ENCODE data around the gene ZNF804B. TPM values are rescaled to one million over a fixed set of nuclear protein-coding genes. Genes with fewer than 3 reads are reported as not detected.

Gene ZNF804B
- total RNA-seq, 1 donor, result not detected

- TF ChIP-seq CTCF (IDR thresholded peaks at IDR 0.05; ENCODE audit: insufficient read depth, low read length), result no peak
- no peak overlapping the region for H3K4me3 ChIP-seq (ENCODE audit: low read depth, low read length)
- no peak for DNase-seq (ENCODE audit: low read depth)
Observed at GRCh38 chr7:89021741-89022140, 262.2 kb downstream of the ZNF804B start.

- TF ChIP-seq CTCF (IDR thresholded peaks at IDR 0.05; ENCODE audit: insufficient read depth, low read length), result no peak
- DNase-seq (ENCODE audit: low read depth), result no peak
- no peak overlapping the region for H3K4me3 ChIP-seq (ENCODE audit: low read depth, low read length)
Observed at GRCh38 chr7:89023206-89023605, 263.7 kb downstream of the ZNF804B start.

- H3K4me3 ChIP-seq (ENCODE audit: low read depth, low read length), result no peak overlapping the region
- no peak for TF ChIP-seq CTCF (IDR thresholded peaks at IDR 0.05; ENCODE audit: insufficient read depth, low read length)
- DNase-seq (ENCODE audit: low read depth), result no peak
Observed at GRCh38 chr7:89023877-89024276, 264.4 kb downstream of the ZNF804B start.

- no peak for DNase-seq (ENCODE audit: low read depth)
- no peak for TF ChIP-seq CTCF (IDR thresholded peaks at IDR 0.05; ENCODE audit: insufficient read depth, low read length)
- no peak overlapping the region for H3K4me3 ChIP-seq (ENCODE audit: low read depth, low read length)
Observed at GRCh38 chr7:89027781-89028180, 268.3 kb downstream of the ZNF804B start.

- no peak overlapping the region for H3K4me3 ChIP-seq (ENCODE audit: low read depth, low read length)
- no peak for TF ChIP-seq CTCF (IDR thresholded peaks at IDR 0.05; ENCODE audit: insufficient read depth, low read length)
- no peak for DNase-seq (ENCODE audit: low read depth)
Observed at GRCh38 chr7:89028319-89028718, 268.8 kb downstream of the ZNF804B start.

GRCh38 chr7:89029864-89030263, 270.4 kb downstream of the ZNF804B start:
- no peak for DNase-seq (ENCODE audit: low read depth)
- no peak for TF ChIP-seq CTCF (IDR thresholded peaks at IDR 0.05; ENCODE audit: insufficient read depth, low read length)
- no peak overlapping the region for H3K4me3 ChIP-seq (ENCODE audit: low read depth, low read length)

GRCh38 chr7:89041240-89041639, 281.7 kb downstream of the ZNF804B start:
- DNase-seq (ENCODE audit: low read depth), result no peak
- TF ChIP-seq CTCF (IDR thresholded peaks at IDR 0.05; ENCODE audit: insufficient read depth, low read length), result no peak
- no peak overlapping the region for H3K4me3 ChIP-seq (ENCODE audit: low read depth, low read length)
